ENCODE measurements around the gene MBNL2.

The MBNL2 gene

GRCh38 chr13:97241761-97242160, 19.6 kb downstream of the MBNL2 start:
- Histone ChIP-seq H3K4me1 (ENCODE audit: control insufficient read depth, low read length) (no peaks in the 10 kb centered on the region), H3K36me3 (ENCODE audit: control insufficient read depth, low read length) (no peaks in the 10 kb centered on the region), H3K9me2 (replicated peaks; ENCODE audit: control insufficient read depth, low read length) (no peaks in the 10 kb centered on the region), H3K27me3 (ENCODE audit: control insufficient read depth, low read length) (no peaks in the 10 kb centered on the region), H3F3A (ENCODE audit: control insufficient read depth, insufficient read depth) (no peaks in the 10 kb centered on the region), H4K20me1 (ENCODE audit: control insufficient read depth, insufficient read depth, low read depth, low read length) (no peaks in the 10 kb centered on the region), H3K79me2 (ENCODE audit: control insufficient read depth, low read length) (0 out of 2 replicates have a peak, but pooled peaks cover 3% of the 10 kb centered on the region), H3K4me3 (ENCODE audit: low read length) (no peak overlapping the region), H3K27ac (ENCODE audit: low read depth, low read length) (no peak overlapping the region), H3K4me2 (ENCODE audit: low read length) (no peak overlapping the region), H3K9me3 (ENCODE audit: control insufficient read depth, insufficient read depth, low read length) (no peaks in the 10 kb centered on the region)
- TF ChIP-seq EZH2phosphoT487 (IDR thresholded peaks at IDR 0.05; ENCODE audit: borderline replicate concordance, low read length) (no peak), CTCF (IDR thresholded peaks at IDR 0.05; ENCODE audit: low read depth, low read length, poor library complexity, severe bottlenecking) (no peak)

- H3K27ac ChIP-seq (ENCODE audit: low read depth, low read length), result no peak overlapping the region
- no peaks in the 10 kb centered on the region for H3K4me1 ChIP-seq (ENCODE audit: control insufficient read depth, low read length)
- H3K36me3 ChIP-seq (ENCODE audit: control insufficient read depth, low read length), result no peaks in the 10 kb centered on the region
- H4K20me1 ChIP-seq (ENCODE audit: control insufficient read depth, insufficient read depth, low read depth, low read length), result no peaks in the 10 kb centered on the region
- H3F3A ChIP-seq (ENCODE audit: control insufficient read depth, insufficient read depth), result no peaks in the 10 kb centered on the region
- H3K27me3 ChIP-seq (ENCODE audit: control insufficient read depth, low read length), result no peaks in the 10 kb centered on the region
- TF ChIP-seq EZH2phosphoT487 (IDR thresholded peaks at IDR 0.05; ENCODE audit: borderline replicate concordance, low read length), result no peak
- no peak for TF ChIP-seq CTCF (IDR thresholded peaks at IDR 0.05; ENCODE audit: low read depth, low read length, poor library complexity, severe bottlenecking)
- peaks cover 3% of the 10 kb centered on the region; the same call in 1 of the 2 replicates for H3K79me2 ChIP-seq (ENCODE audit: control insufficient read depth, low read length)
- no peak overlapping the region for H3K4me2 ChIP-seq (ENCODE audit: low read length)
- no peak overlapping the region for H3K4me3 ChIP-seq (ENCODE audit: low read length)
- H3K9me2 ChIP-seq (replicated peaks; ENCODE audit: control insufficient read depth, low read length), result no peaks in the 10 kb centered on the region
- H3K9me3 ChIP-seq (ENCODE audit: control insufficient read depth, insufficient read depth, low read length), result no peaks in the 10 kb centered on the region
Measured at GRCh38 chr13:97242755-97243497, 20.8 kb downstream of the MBNL2 start.

GRCh38 chr13:97243915-97244781, 22.0 kb downstream of the MBNL2 start:
- no peaks in the 10 kb centered on the region for H4K20me1 ChIP-seq (ENCODE audit: control insufficient read depth, insufficient read depth, low read depth, low read length)
- no peaks in the 10 kb centered on the region for H3K4me1 ChIP-seq (ENCODE audit: control insufficient read depth, low read length)
- no peaks in the 10 kb centered on the region for H3K9me3 ChIP-seq (ENCODE audit: control insufficient read depth, insufficient read depth, low read length)
- H3K79me2 ChIP-seq (ENCODE audit: control insufficient read depth, low read length), result peaks cover 3% of the 10 kb centered on the region; the same call in 1 of the 2 replicates
- no peak overlapping the region for H3K4me2 ChIP-seq (ENCODE audit: low read length)
- no peaks in the 10 kb centered on the region for H3K27me3 ChIP-seq (ENCODE audit: control insufficient read depth, low read length)
- H3F3A ChIP-seq (ENCODE audit: control insufficient read depth, insufficient read depth), result no peaks in the 10 kb centered on the region
- no peak overlapping the region for H3K27ac ChIP-seq (ENCODE audit: low read depth, low read length)
- no peaks in the 10 kb centered on the region for H3K36me3 ChIP-seq (ENCODE audit: control insufficient read depth, low read length)
- no peaks in the 10 kb centered on the region for H3K9me2 ChIP-seq (replicated peaks; ENCODE audit: control insufficient read depth, low read length)
- H3K4me3 ChIP-seq (ENCODE audit: low read length), result no peak overlapping the region
- no peak for TF ChIP-seq EZH2phosphoT487 (IDR thresholded peaks at IDR 0.05; ENCODE audit: borderline replicate concordance, low read length)
- no peak for TF ChIP-seq CTCF (IDR thresholded peaks at IDR 0.05; ENCODE audit: low read depth, low read length, poor library complexity, severe bottlenecking)

Measured in DOHH2 (cell line).